ENCODE measurements around the gene CAVIN3. TPM values are rescaled to one million over a fixed set of nuclear protein-coding genes. Genes with fewer than 3 reads are reported as not detected.
A peak's percentile ranks its signal among the peaks of the same experiment; 100 is the strongest.

The CAVIN3 gene
- total and polyA plus RNA-seq, 2 of the 8 experiments (the other 6 are each of a cell fraction or from before 2014, with no cell fraction given): 17.7 to 26.4 TPM

DNA sequence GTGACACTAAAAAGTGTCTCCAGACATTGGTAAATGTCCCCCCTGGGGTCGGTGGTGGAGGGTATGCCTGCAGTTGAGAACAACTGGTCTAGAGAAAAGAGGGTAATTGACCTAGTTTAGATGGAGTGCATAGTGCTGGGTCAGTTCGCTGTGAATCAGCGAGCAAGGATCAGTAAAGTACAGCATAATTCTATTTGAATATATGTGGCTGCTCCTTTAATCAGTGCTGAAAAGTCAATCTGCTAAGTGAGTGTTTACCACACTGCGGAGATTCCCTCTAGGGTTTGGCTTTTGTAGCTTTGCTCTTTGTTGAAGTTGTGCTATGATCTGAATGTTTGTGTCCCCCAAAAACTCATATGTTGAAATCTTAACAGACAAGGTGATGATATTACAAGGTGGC is 15.0 kb downstream of the CAVIN3 start:
- H4K5ac ChIP-seq (ENCODE audit: insufficient read length, low read depth, low read length): no peak overlapping the region
- no peaks in the 10 kb centered on the region for H3K36me3 ChIP-seq (ENCODE audit: control insufficient read depth in 2 of 4, insufficient read depth in 4 of 4, low read length in 3 of 4)
- no peak overlapping the region for H4K91ac ChIP-seq (replicated peaks; ENCODE audit: insufficient read length, low read length)
- H2BK20ac ChIP-seq (ENCODE audit: low read length): no peak overlapping the region
- WGBS, 2 experiments (ENCODE audit: extremely low coverage in 1 of 2, insufficient coverage in 1 of 2, insufficient read length in 1 of 2, insufficient replicate concordance in 2 of 2, low coverage in 1 of 2, low lambda C conversion rate in 2 of 2, missing lambda C conversion rate in 1 of 2): 88% methylated on average over 4 of the region's 4 CpGs; no CpG with 5 or more reads in 1 of the 2 experiments
- no peak overlapping the region for H2AK5ac ChIP-seq (ENCODE audit: low read depth, low read length)
- H3K14ac ChIP-seq (ENCODE audit: insufficient read length): no peak overlapping the region
- H3K56ac ChIP-seq (replicated peaks; ENCODE audit: insufficient read length, low read depth, low read length): no peak overlapping the region
- DNase-seq (ENCODE audit: low read depth in 1 of 2, low spot score in 2 of 2): no peak
- TF ChIP-seq POLR2A (IDR thresholded peaks at IDR 0.05; ENCODE audit: control extremely low read depth in 1 of 2, low read depth in 2 of 2, low read length in 2 of 2) (no peak), CHD1 (IDR thresholded peaks at IDR 0.05; ENCODE audit: low read depth, low read length) (no peak), SAP30 (IDR thresholded peaks at IDR 0.05; ENCODE audit: insufficient read depth, insufficient replicate concordance, low read length) (no peak), GTF2F1 (IDR thresholded peaks at IDR 0.05; ENCODE audit: borderline replicate concordance, low read depth, low read length) (no peak), JUN (IDR thresholded peaks at IDR 0.05; ENCODE audit: low read depth, low read length) (no peak), CBX5 (IDR thresholded peaks at IDR 0.05; ENCODE audit: low read depth, low read length) (no peak)
- TF ChIP-seq, protein P1, sequence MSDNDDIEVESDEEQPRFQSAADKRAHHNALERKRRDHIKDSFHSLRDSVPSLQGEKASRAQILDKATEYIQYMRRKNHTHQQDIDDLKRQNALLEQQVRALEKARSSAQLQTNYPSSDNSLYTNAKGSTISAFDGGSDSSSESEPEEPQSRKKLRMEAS (IDR thresholded peaks at IDR 0.05): no peak
- no peak overlapping the region for H3K4me2 ChIP-seq (ENCODE audit: insufficient read depth in 1 of 2, low read depth in 2 of 2, low read length in 2 of 2)
- H2AFZ ChIP-seq (ENCODE audit: low read length): no peak overlapping the region
- H2BK15ac ChIP-seq (ENCODE audit: low read length): no peak overlapping the region
- CTCF ChIA-PET (ENCODE audit: partially characterized antibody): interaction anchor here (1.1 to 8.5 kb wide), 9 partner anchors 7 to 57 kb away, joined by 3 to 101 read pairs (median 18); partner anchors contain the start of gene CAVIN3
- H3K9ac ChIP-seq (replicated peaks in 1 of 4; ENCODE audit: extremely low read depth in 1 of 4, low read depth in 3 of 4, low read length in 3 of 4): no peak overlapping the region
- H2BK12ac ChIP-seq (ENCODE audit: low read depth, low read length): no peak overlapping the region
- no peak overlapping the region for H4K8ac ChIP-seq (ENCODE audit: extremely low read depth, insufficient read depth, low read length)
- no peak overlapping the region for H3K4ac ChIP-seq (replicated peaks; ENCODE audit: insufficient read length, low read depth, low read length)
- H3K79me2 ChIP-seq (ENCODE audit: control insufficient read depth in 1 of 2, insufficient read depth in 2 of 2, low read length in 2 of 2): no peaks in the 10 kb centered on the region
- H3K9me3 ChIP-seq (ENCODE audit: insufficient read depth in 2 of 2, low read depth in 1 of 2, low read length in 1 of 2): no peaks in the 10 kb centered on the region
- H2BK120ac ChIP-seq (replicated peaks; ENCODE audit: low read depth, low read length): no peak overlapping the region
- POLR2A ChIA-PET (ENCODE audit: partially characterized antibody): interaction anchor here (0.8 to 1.3 kb wide), 3 partner anchors 13 to 38 kb away, joined by 3 to 6 read pairs (median 4); no protein-coding TSS in a partner anchor
- H4K20me1 ChIP-seq (replicated peaks in 1 of 2; ENCODE audit: control insufficient read depth in 1 of 2, insufficient read depth in 2 of 2, low read length in 2 of 2): no peaks in the 10 kb centered on the region
- no peak for FAIRE-seq
- H3K4me3 ChIP-seq (ENCODE audit: extremely low read depth in 1 of 4, insufficient read depth in 2 of 4, low read depth in 3 of 4, low read length in 4 of 4): no peak overlapping the region
- no peaks in the 10 kb centered on the region for H3K79me1 ChIP-seq (ENCODE audit: low read depth, low read length)
- H3K18ac ChIP-seq (ENCODE audit: extremely low read depth, low read length): no peak overlapping the region
- no peak overlapping the region for H3K23ac ChIP-seq (ENCODE audit: insufficient read length)
- no peaks in the 10 kb centered on the region; a peak in 1 of 7 replicates for H3K27me3 ChIP-seq (replicated peaks in 1 of 4; ENCODE audit: control insufficient read depth in 3 of 4, extremely low read depth in 1 of 4, insufficient read depth in 3 of 4, low read length in 3 of 4)
- no peak overlapping the region for H3K27ac ChIP-seq (ENCODE audit: low read depth, low read length)
- no peaks in the 10 kb centered on the region for H3K23me2 ChIP-seq (ENCODE audit: low read depth, low read length)
- H2BK5ac ChIP-seq (ENCODE audit: low read depth, low read length): 0 out of 2 replicates have a peak overlapping the region, but pooled peaks have one; percentile 5
- peaks cover 0 to 7% (median 4%) of the 10 kb centered on the region in 4 experiments; a peak in 2 of 7 replicates for H3K4me1 ChIP-seq (replicated peaks in 1 of 4; ENCODE audit: control insufficient read depth in 3 of 4, insufficient read depth in 4 of 4, low read length in 3 of 4)

Data from H1 (cell line).